A673 (cell line): ENCODE results near the gene PDLIM4. TPM values are rescaled to one million over a fixed set of nuclear protein-coding genes. Genes with fewer than 3 reads are reported as not detected.

Source experiments
- BruUV-seq: library from RNA; stranded (reverse); fragments of 400-500 nt; replicated peaks from 2 replicates; lab custom pipeline; 2021; lab: Mats Ljungman, UMichigan
- CTCF ChIA-PET: fragments of 300-600 bp; sonication (Branson Sonifier 250); formaldehyde crosslinking; loops from one replicate; lab custom pipeline; 2022; ENCODE audit warnings: antibody characterized with exemption; lab: Charles Lee
- POLR2A ChIA-PET: fragments of 300-600 bp; sonication (Branson Sonifier 250); formaldehyde crosslinking; loops from one replicate; lab custom pipeline; 2022; ENCODE audit warnings: antibody characterized with exemption; ENCODE audit not compliant: low non-redundant PET; lab: Charles Lee
- DNase-seq: peaks from one replicate; pipeline ENCODE4 v3.0.0-alpha.2; 2015; ENCODE audit warnings: low spot score
- H3K27ac ChIP-seq: fragments of 200-600 bp; sonication (generic); 2 replicates; pipeline ENCODE4 v1.5.1; 2016; ENCODE audit warnings: mixed run types, low read depth, mild to moderate bottlenecking, mixed read lengths, antibody characterized with exemption, low read length; ENCODE audit not compliant: poor library complexity, severe bottlenecking
- H3K27me3 ChIP-seq: fragments of 200-600 bp; sonication (generic); replicated peaks from 2 replicates; pipeline ENCODE4 v1.6.1; 2017; ENCODE audit warnings: mixed run types, low read depth, mild to moderate bottlenecking, mixed read lengths, antibody characterized with exemption, low read length; ENCODE audit not compliant: insufficient read depth, poor library complexity
- H3K36me3 ChIP-seq: fragments of 200-600 bp; sonication (generic); 2 replicates; pipeline ENCODE4 v1.6.1; 2016; ENCODE audit warnings: mixed run types, mild to moderate bottlenecking, mixed read lengths, antibody characterized with exemption, low read length; ENCODE audit not compliant: insufficient read depth, poor library complexity, severe bottlenecking
- H3K4me1 ChIP-seq: fragments of 200-600 bp; sonication (generic); 2 replicates; pipeline ENCODE4 v1.6.1; 2017; ENCODE audit warnings: mixed run types, mild to moderate bottlenecking, mixed read lengths, antibody characterized with exemption, low read length; ENCODE audit not compliant: insufficient read depth, poor library complexity, severe bottlenecking
- H3K4me3 ChIP-seq: fragments of 200-600 bp; sonication (generic); 2 replicates; pipeline ENCODE4 v1.5.1; 2016; ENCODE audit warnings: low read depth, mixed run types, mild to moderate bottlenecking, mixed read lengths, low read length; ENCODE audit not compliant: poor library complexity, severe bottlenecking
- H3K9me3 ChIP-seq: fragments of 200-600 bp; sonication (generic); 2 replicates; pipeline ENCODE4 v1.6.1; 2016; ENCODE audit warnings: mixed run types, low read depth, mild to moderate bottlenecking, mixed read lengths, antibody characterized with exemption, low read length; ENCODE audit not compliant: poor library complexity, severe bottlenecking
- EZH2 ChIP-seq: fragments of 200-600 bp; sonication (generic); IDR thresholded peaks from 2 replicates; pipeline ENCODE4 v1.6.1; 2017; ENCODE audit warnings: borderline replicate concordance, low read depth, mild to moderate bottlenecking, mixed read lengths, antibody characterized with exemption, low read length; ENCODE audit not compliant: poor library complexity, severe bottlenecking
- intact Hi-C: fragments of 100-400 bp; cut with micrococcal nuclease; formaldehyde crosslinking; loops from one replicate; pipeline ENCODE4 v1.10.0; 2022; ENCODE audit not compliant: unreplicated experiment
- total RNA-seq: library from RNA; stranded (reverse); gene quantifications from 2 replicates; pipeline ENCODE4 v1.2.3, GENCODE V29; 2021
- TF ChIP-seq, protein P1 (sequence below): fragments of 300-800, 200-600 bp; sonication (generic); conservative IDR thresholded peaks from 2 replicates; pipeline ENCODE4 v1.5.1; 2017; ENCODE audit warnings: low read depth, mild to moderate bottlenecking, antibody characterized with exemption, low read length, moderate library complexity, mixed read lengths

The PDLIM4 gene
- total RNA-seq, 1 experiment from 2014 or later, result 6.0 TPM

DNA sequence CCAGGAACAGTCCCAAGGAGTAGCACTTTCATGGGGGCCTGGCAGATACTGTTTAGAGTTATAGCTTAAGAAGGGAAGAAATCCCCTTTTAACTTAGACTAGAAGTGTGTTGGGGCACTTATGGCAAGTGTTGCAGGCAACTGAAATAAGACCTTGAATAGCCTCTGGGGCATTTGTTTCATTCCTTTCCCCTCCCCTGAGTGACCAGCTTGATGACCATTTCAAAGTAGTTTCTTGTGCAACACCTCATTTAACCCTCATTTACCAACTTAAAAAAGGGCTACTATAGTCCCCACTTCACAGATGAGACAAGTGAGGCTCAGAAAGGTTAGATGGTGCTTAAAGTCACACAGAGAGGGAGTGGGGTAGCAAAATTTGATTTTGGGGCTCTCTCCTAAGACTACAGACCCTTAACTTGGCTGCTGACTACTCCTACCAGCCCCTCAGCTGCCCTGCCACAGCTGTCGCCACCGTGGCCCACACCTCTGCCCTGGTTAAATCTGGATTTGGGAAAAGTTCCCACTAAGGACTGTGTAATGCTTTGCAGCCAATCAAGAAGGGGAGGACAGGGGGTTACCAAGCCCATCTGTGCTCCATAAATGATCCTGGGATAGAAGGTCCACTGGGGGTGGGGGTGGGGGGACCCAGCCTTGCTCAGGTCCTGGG lies 5.5 kb downstream of the PDLIM4 start:
- H3K27ac ChIP-seq, result no peak overlapping the region

DNA sequence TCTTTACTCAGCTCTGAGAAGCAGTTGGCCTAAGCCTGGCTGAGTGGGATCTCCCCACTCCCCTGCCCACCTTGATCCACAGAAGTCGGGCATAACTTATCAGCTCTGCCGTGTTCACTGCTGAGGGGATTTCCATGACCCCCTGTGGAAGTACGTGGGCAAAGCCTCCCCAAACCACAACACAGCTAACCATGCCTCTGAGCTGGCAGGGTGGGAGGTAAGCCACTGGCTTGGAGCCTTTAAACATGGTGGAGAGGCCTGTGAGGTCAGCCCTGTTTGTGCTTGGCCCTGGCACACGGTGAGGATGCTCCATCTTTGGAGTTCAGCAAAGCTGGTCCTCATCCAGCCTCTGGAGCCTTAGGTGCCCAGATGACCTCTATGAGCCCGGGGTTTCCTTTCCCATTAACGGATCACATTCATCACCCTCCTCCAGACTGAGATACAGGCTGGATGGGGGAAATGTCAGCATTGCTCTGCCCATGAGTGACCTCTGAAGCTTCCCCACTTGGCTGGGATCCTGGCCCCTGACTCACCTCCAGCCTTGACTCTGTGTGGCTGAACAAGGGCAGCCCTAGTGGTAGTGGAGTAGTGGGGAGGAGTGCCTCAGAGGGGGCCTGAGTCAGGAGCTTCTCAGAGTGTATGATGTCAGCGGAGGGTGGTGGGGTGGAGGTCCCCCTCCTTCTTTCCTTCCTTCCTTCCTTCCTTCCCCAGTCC lies 6.2 kb downstream of the PDLIM4 start:
- intact Hi-C loops, result no loop called here
- TF ChIP-seq, protein P1, sequence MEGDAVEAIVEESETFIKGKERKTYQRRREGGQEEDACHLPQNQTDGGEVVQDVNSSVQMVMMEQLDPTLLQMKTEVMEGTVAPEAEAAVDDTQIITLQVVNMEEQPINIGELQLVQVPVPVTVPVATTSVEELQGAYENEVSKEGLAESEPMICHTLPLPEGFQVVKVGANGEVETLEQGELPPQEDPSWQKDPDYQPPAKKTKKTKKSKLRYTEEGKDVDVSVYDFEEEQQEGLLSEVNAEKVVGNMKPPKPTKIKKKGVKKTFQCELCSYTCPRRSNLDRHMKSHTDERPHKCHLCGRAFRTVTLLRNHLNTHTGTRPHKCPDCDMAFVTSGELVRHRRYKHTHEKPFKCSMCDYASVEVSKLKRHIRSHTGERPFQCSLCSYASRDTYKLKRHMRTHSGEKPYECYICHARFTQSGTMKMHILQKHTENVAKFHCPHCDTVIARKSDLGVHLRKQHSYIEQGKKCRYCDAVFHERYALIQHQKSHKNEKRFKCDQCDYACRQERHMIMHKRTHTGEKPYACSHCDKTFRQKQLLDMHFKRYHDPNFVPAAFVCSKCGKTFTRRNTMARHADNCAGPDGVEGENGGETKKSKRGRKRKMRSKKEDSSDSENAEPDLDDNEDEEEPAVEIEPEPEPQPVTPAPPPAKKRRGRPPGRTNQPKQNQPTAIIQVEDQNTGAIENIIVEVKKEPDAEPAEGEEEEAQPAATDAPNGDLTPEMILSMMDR, result no peak
- TF ChIP-seq EZH2, result no peak
- no peak for DNase-seq
- Histone ChIP-seq H3K9me3 (no peaks in the 10 kb centered on the region), H3K27me3 (no peaks in the 10 kb centered on the region), H3K4me3 (no peak overlapping the region), H3K27ac (no peak overlapping the region), H3K4me1 (peaks cover 10% of the 10 kb centered on the region), H3K36me3 (no peaks in the 10 kb centered on the region)
- no TSS peak for BruUV-seq
- ChIA-PET CTCF (no interaction called here), POLR2A (no interaction called here)

More for the DNA sequence above, 5.5 kb downstream of the PDLIM4 start:
- H3K27me3 ChIP-seq, result no peaks in the 10 kb centered on the region
- no peak overlapping the region for H3K4me3 ChIP-seq
- H3K9me3 ChIP-seq, result no peaks in the 10 kb centered on the region
- H3K4me1 ChIP-seq, result peaks cover 14% of the 10 kb centered on the region
- ChIA-PET CTCF (no interaction called here), POLR2A (no interaction called here)
- intact Hi-C loops, result no loop called here
- DNase-seq, result no peak
- TF ChIP-seq, protein P1, result no peak
- no peak for TF ChIP-seq EZH2
- H3K36me3 ChIP-seq, result no peaks in the 10 kb centered on the region
- BruUV-seq, result no TSS peak

DNA sequence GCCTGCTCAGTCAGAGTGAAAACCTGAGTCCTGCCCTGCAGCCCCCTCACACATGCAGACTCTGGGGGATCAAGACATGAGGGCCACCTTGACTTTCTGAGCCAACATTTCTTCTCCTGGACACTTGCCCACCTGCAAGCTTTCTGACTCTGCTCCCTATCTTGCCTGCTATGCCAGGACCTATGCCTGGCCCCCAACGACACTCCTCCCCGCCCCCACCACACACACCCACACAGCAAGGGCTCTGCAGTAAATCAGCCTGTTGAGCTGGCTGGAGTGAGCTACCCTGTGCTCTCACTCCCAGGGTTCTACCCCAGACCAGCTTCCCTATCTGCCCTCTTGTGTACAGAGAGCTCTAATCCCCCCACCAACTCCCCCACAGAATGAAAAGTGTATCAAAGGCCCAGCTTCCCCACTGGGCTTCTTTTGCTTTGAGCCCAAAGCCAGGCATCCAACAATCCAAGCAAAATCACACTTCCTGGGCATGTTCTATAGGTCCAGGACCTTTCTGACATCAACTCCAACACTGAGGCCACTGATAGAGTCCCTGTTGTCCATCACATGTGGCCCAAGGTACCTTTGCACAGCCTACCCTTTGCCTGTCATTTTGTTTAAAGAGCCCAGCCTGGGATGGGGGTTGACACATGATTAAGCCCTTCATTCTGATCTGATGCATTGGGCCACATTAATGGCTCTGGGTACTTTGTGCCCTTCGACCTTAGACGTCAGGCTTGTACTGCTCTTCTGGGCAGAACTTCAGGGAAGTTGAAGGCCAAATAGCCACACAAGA lies 7.2 kb downstream of the PDLIM4 start:
- no peak overlapping the region for H3K27ac ChIP-seq
- no peak for TF ChIP-seq EZH2
- TF ChIP-seq, protein P1, result no peak
- no peak for DNase-seq
- ChIA-PET POLR2A (no interaction called here), CTCF (no interaction called here)
- H3K27me3 ChIP-seq, result no peaks in the 10 kb centered on the region
- H3K4me1 ChIP-seq, result peaks cover 7% of the 10 kb centered on the region
- H3K4me3 ChIP-seq, result no peak overlapping the region
- no TSS peak for BruUV-seq
- H3K36me3 ChIP-seq, result no peaks in the 10 kb centered on the region
- intact Hi-C loops, result no loop called here
- H3K9me3 ChIP-seq, result no peaks in the 10 kb centered on the region
